GM12801 (cell line): ENCODE results near the gene TRIM69.

ENCODE experiments used
- CTCF ChIP-seq: IDR thresholded peaks from one replicate; pipeline ENCODE4 v1.5.1; 2011; ENCODE audit warnings: control low read depth; ENCODE audit not compliant: insufficient read length; ENCODE audit errors: extremely low read depth

The TRIM69 gene

GRCh38 chr15:44763187-44763586 lies 26.9 kb downstream of the TRIM69 start:
- TF ChIP-seq CTCF, result no peak

GRCh38 chr15:44763848-44764247 lies 27.5 kb downstream of the TRIM69 start:
- TF ChIP-seq CTCF, result no peak

- no peak for TF ChIP-seq CTCF
Observed at GRCh38 chr15:44765036-44765435, 28.7 kb downstream of the TRIM69 start.

- no peak for TF ChIP-seq CTCF
Observed at GRCh38 chr15:44769521-44769920, 33.2 kb downstream of the TRIM69 start.

- TF ChIP-seq CTCF, result no peak
Observed at GRCh38 chr15:44775953-44776352, 39.6 kb downstream of the TRIM69 start.

- TF ChIP-seq CTCF, result no peak
Observed at GRCh38 chr15:44779761-44780160, 43.4 kb downstream of the TRIM69 start.

- TF ChIP-seq CTCF, result no peak
Observed at GRCh38 chr15:44780608-44781007, 44.3 kb downstream of the TRIM69 start.
